Measurements from ENCODE around the gene SPTBN1. TPM values are rescaled to one million over a fixed set of nuclear protein-coding genes. Genes with fewer than 3 reads are reported as not detected.

The SPTBN1 gene
- total RNA-seq, 1 experiment from 2014 or later: 202 TPM

GRCh38 chr2:54582987-54583386 is 126.9 kb downstream of the SPTBN1 start:
- H3K36me3 ChIP-seq (ENCODE audit: low read depth, low read length): peaks cover 7% of the 10 kb centered on the region
- no peak overlapping the region for H3K4me3 ChIP-seq (ENCODE audit: low read length)
- no peaks in the 10 kb centered on the region for H3K9me3 ChIP-seq (ENCODE audit: low read length)
- no peaks in the 10 kb centered on the region for H3F3A ChIP-seq (ENCODE audit: low read length, unreplicated experiment)
- H4K20me1 ChIP-seq (ENCODE audit: low read length): peaks cover 28% of the 10 kb centered on the region
- POLR2A ChIA-PET (ENCODE audit: unreplicated experiment): no interaction called here
- H3K9me2 ChIP-seq (replicated peaks; ENCODE audit: low read length): no peaks in the 10 kb centered on the region
- no peak overlapping the region for H3K4me2 ChIP-seq (ENCODE audit: low read length)
- no peaks in the 10 kb centered on the region for H3K27me3 ChIP-seq (ENCODE audit: low read length)
- no peak for DNase-seq
- CTCF ChIA-PET: no interaction called here
- BruUV-seq (replicated peaks): no TSS peak
- no peak overlapping the region for H3K27ac ChIP-seq (ENCODE audit: low read length)
- peaks cover 56% of the 10 kb centered on the region for H3K4me1 ChIP-seq (ENCODE audit: insufficient read depth, low read length)
- H3K79me2 ChIP-seq (ENCODE audit: low read length): peaks cover 100% of the 10 kb centered on the region
- TF ChIP-seq EZH2 (IDR thresholded peaks at IDR 0.05; ENCODE audit: low read length, unreplicated experiment) (no peak), EZH2phosphoT487 (IDR thresholded peaks at IDR 0.05; ENCODE audit: borderline replicate concordance, low read length) (no peak), CTCF (conservative IDR thresholded peaks at IDR 0.05; ENCODE audit: low read depth, low read length) (no peak)
- no peak overlapping the region for H3K9ac ChIP-seq (ENCODE audit: low read length)
- ATAC-seq: no peak
- intact Hi-C loops (cut with micrococcal nuclease): no loop called here
- no peak overlapping the region for H2AFZ ChIP-seq (ENCODE audit: low read length)

GRCh38 chr2:54584598-54584997 is 128.5 kb downstream of the SPTBN1 start:
- Histone ChIP-seq H4K20me1 (ENCODE audit: low read length) (peaks cover 22% of the 10 kb centered on the region; the same call in 1 of the 2 replicates), H3K9ac (ENCODE audit: low read length) (no peak overlapping the region), H3K4me3 (ENCODE audit: low read length) (no peak overlapping the region), H3K79me2 (ENCODE audit: low read length) (peaks cover 100% of the 10 kb centered on the region), H3K9me2 (replicated peaks; ENCODE audit: low read length) (no peaks in the 10 kb centered on the region), H3K27ac (ENCODE audit: low read length) (no peak overlapping the region), H3K4me1 (ENCODE audit: insufficient read depth, low read length) (peaks cover 56% of the 10 kb centered on the region), H2AFZ (ENCODE audit: low read length) (no peak overlapping the region), H3K9me3 (ENCODE audit: low read length) (no peaks in the 10 kb centered on the region), H3K36me3 (ENCODE audit: low read depth, low read length) (peaks cover 7% of the 10 kb centered on the region), H3F3A (ENCODE audit: low read length, unreplicated experiment) (no peaks in the 10 kb centered on the region), H3K27me3 (ENCODE audit: low read length) (no peaks in the 10 kb centered on the region), H3K4me2 (ENCODE audit: low read length) (no peak overlapping the region)
- TF ChIP-seq EZH2phosphoT487 (IDR thresholded peaks at IDR 0.05; ENCODE audit: borderline replicate concordance, low read length) (no peak), EZH2 (IDR thresholded peaks at IDR 0.05; ENCODE audit: low read length, unreplicated experiment) (no peak), CTCF (conservative IDR thresholded peaks at IDR 0.05; ENCODE audit: low read depth, low read length) (no peak)
- ChIA-PET CTCF (no interaction called here), POLR2A (ENCODE audit: unreplicated experiment) (no interaction called here)
- no peak for DNase-seq
- no TSS peak for BruUV-seq (replicated peaks)
- ATAC-seq: no peak; the same call in 1 of the 2 replicates
- intact Hi-C loops (cut with micrococcal nuclease): no loop called here

- intact Hi-C loops (cut with micrococcal nuclease): no loop called here
- H3K4me2 ChIP-seq (ENCODE audit: low read length): no peak overlapping the region
- H3K4me1 ChIP-seq (ENCODE audit: insufficient read depth, low read length): peaks cover 56% of the 10 kb centered on the region
- no peak overlapping the region for H3K4me3 ChIP-seq (ENCODE audit: low read length)
- H3K79me2 ChIP-seq (ENCODE audit: low read length): peaks cover 98% of the 10 kb centered on the region
- ATAC-seq (no peak), DNase-seq (no peak)
- H3K9me2 ChIP-seq (replicated peaks; ENCODE audit: low read length): no peaks in the 10 kb centered on the region
- H2AFZ ChIP-seq (ENCODE audit: low read length): no peak overlapping the region
- peaks cover 7% of the 10 kb centered on the region for H3K36me3 ChIP-seq (ENCODE audit: low read depth, low read length)
- ChIA-PET POLR2A (ENCODE audit: unreplicated experiment) (no interaction called here), CTCF (no interaction called here)
- H3K9ac ChIP-seq (ENCODE audit: low read length): no peak overlapping the region
- TF ChIP-seq EZH2phosphoT487 (IDR thresholded peaks at IDR 0.05; ENCODE audit: borderline replicate concordance, low read length) (no peak), CTCF (conservative IDR thresholded peaks at IDR 0.05; ENCODE audit: low read depth, low read length) (no peak), EZH2 (IDR thresholded peaks at IDR 0.05; ENCODE audit: low read length, unreplicated experiment) (no peak)
- no peaks in the 10 kb centered on the region for H3K27me3 ChIP-seq (ENCODE audit: low read length)
- no peak overlapping the region for H3K27ac ChIP-seq (ENCODE audit: low read length)
- peaks cover 22% of the 10 kb centered on the region; the same call in 1 of the 2 replicates for H4K20me1 ChIP-seq (ENCODE audit: low read length)
- H3F3A ChIP-seq (ENCODE audit: low read length, unreplicated experiment): peaks cover under 1% of the 10 kb centered on the region
- BruUV-seq (replicated peaks): no TSS peak
- H3K9me3 ChIP-seq (ENCODE audit: low read length): no peaks in the 10 kb centered on the region
These were observed 129.1 kb downstream of the SPTBN1 start for GRCh38 chr2:54585136-54585733.

Measured in PC-3 (cell line).